22Rv1 (cell line): ENCODE measurements around the gene ZNF362.

ENCODE experiments used
- CTCF ChIP-seq: fragments of 450-650 bp; IDR thresholded peaks from 2 replicates; pipeline ENCODE4 v1.5.1; 2017; ENCODE audit warnings: mild to moderate bottlenecking
- ZFX ChIP-seq: fragments of 450-650 bp; IDR thresholded peaks from 2 replicates; pipeline ENCODE4 v1.6.1; 2017; ENCODE audit warnings: antibody characterized with exemption, borderline replicate concordance

GRCh38 chr1:33266766-33267165, 10.5 kb downstream of the ZNF362 start:
- TF ChIP-seq CTCF (no peak), ZFX (no peak)
